Neural crest cell (in vitro differentiated cells): ENCODE results near the gene TNFAIP8. TPM values are rescaled to one million over a fixed set of nuclear protein-coding genes. Genes with fewer than 3 reads are reported as not detected.

Source experiments
- DNase-seq: peaks from one replicate; pipeline ENCODE4 v3.0.0; 2021; ENCODE audit warnings: low read depth, mixed read lengths, low spot score
- H3K27ac Mint-ChIP-seq: one replicate; pipeline ENCODE4 v1.8.0; 2021; ENCODE audit warnings: mild to moderate bottlenecking, mixed read lengths; ENCODE audit not compliant: unreplicated experiment
- H3K27me3 Mint-ChIP-seq: 2 replicates; pipeline ENCODE4 v1.8.0; 2021; ENCODE audit warnings: low read depth, mild to moderate bottlenecking, mixed read lengths
- H3K36me3 Mint-ChIP-seq: 2 replicates; pipeline ENCODE4 v1.8.0; 2021; ENCODE audit warnings: low read depth, mild to moderate bottlenecking, mixed read lengths
- H3K4me1 Mint-ChIP-seq: 2 replicates; pipeline ENCODE4 v1.8.0; 2021; ENCODE audit warnings: mixed read lengths
- H3K4me3 Mint-ChIP-seq: one replicate; pipeline ENCODE4 v1.8.0; 2021; ENCODE audit warnings: mild to moderate bottlenecking, mixed read lengths
- H3K9me3 Mint-ChIP-seq: 2 replicates; pipeline ENCODE4 v1.8.0; 2021; ENCODE audit warnings: mixed read lengths
- CTCF ChIP-seq: fragments of 200-600 bp; sonication (generic); conservative IDR thresholded peaks from 2 replicates; pipeline ENCODE4 v1.5.0; 2021; ENCODE audit warnings: antibody characterized with exemption, mild to moderate bottlenecking
- total RNA-seq: library from RNA; stranded (reverse); gene quantifications from 2 replicates; pipeline ENCODE4 v1.2.1, GENCODE V29; 2021

The TNFAIP8 gene
- total RNA-seq, 1 donor from 2014 or later = 8.6 TPM

DNA sequence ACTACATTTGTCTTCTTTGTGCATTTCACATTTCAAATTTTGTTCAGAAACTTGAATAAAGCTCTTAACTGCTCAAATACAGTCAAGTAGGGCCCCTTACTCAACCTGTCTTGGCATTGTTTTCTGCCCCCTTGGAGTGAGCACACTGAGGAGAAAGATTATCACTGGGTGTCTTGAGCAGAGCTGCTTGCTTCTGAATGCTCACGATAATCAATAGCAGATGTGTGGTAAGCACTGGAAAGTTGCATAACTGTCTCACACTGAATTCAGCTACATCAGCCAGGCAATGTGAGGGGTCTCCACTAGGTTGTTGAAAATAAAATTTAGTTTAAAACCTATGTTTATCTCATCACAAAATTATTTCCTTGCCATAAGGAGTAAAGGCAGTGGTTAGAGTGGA, 7.8 kb upstream of the TNFAIP8 start:
- no peak for TF ChIP-seq CTCF
- Mint-ChIP-seq H3K9me3 (no peaks in the 10 kb centered on the region), H3K27ac (no peak overlapping the region), H3K4me3 (no peak overlapping the region), H3K27me3 (peaks cover 4% of the 10 kb centered on the region), H3K36me3 (no peaks in the 10 kb centered on the region), H3K4me1 (peaks cover 12% of the 10 kb centered on the region)
- no peak for DNase-seq

DNA sequence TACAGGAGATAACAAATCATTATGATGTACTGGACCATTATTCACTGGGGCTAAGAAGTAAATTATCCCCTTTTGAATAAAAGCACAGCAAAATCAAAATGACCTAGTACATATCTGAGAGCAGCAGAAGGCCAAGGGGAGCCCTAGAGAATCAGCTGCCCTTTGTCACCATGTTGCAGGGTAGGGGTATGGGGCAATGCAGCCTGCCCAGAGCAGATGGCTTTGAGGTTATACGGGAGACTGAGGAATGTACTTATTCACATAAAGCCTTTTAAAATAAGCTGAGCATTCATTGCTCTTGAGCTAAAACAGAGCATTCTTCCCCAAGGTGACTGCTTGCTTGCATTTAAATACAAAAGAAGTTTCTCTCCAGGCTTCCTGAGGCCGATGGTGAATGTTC, 2.6 kb upstream of the TNFAIP8 start:
- peaks cover 20% of the 10 kb centered on the region for H3K4me1 Mint-ChIP-seq

DNA sequence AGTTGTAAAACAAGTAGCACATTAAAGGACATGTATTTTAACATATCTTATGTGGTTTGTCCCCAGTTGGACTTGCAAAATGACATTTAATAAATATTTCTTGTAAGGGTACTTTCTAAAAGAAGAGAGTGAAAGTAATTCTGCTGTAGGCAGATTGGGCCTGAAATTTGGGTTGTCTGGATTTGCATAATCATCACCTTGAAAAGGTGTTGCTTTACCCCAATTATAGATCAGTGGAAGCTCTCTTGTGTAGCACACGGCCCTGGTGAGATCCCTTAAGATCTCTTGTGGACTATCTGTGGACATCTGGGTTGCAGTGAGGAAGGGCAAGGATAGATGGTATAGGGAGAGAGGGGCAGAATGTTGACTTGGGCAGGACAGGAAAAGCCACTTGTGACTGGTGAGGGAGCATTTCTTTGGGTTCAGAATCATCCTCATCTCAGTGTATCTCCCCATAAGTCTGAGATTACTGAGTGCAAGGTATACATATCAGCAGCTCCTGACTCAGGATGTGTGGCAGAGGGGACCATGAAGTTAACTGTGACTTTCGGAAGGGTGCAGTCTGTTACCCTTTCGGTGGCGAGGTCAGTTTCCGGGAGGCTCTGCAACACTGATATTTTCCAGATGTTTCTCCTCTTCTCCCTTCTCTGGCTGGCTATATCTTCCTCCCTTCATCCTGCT, 2.0 kb upstream of the TNFAIP8 start:
- H3K27me3 Mint-ChIP-seq = peaks cover 58% of the 10 kb centered on the region
- H3K36me3 Mint-ChIP-seq = no peaks in the 10 kb centered on the region
- H3K4me3 Mint-ChIP-seq = peak overlapping the region; percentile 39
- no peak for DNase-seq
- no peak overlapping the region for H3K27ac Mint-ChIP-seq
- peaks cover 18% of the 10 kb centered on the region for H3K4me1 Mint-ChIP-seq
- H3K9me3 Mint-ChIP-seq = no peaks in the 10 kb centered on the region
- TF ChIP-seq CTCF = no peak

More for the DNA sequence above, 2.6 kb upstream of the TNFAIP8 start:
- no peaks in the 10 kb centered on the region for H3K36me3 Mint-ChIP-seq
- no peak overlapping the region for H3K4me3 Mint-ChIP-seq
- no peaks in the 10 kb centered on the region for H3K9me3 Mint-ChIP-seq
- TF ChIP-seq CTCF = no peak
- no peak for DNase-seq
- peaks cover 53% of the 10 kb centered on the region for H3K27me3 Mint-ChIP-seq
- no peak overlapping the region for H3K27ac Mint-ChIP-seq

- Mint-ChIP-seq H3K4me1 (peaks cover 18% of the 10 kb centered on the region), H3K4me3 (peak overlapping the region; percentile 39), H3K27me3 (peaks cover 63% of the 10 kb centered on the region), H3K9me3 (no peaks in the 10 kb centered on the region), H3K27ac (no peak overlapping the region), H3K36me3 (no peaks in the 10 kb centered on the region)
- no peak for DNase-seq
- TF ChIP-seq CTCF = no peak
Observed at GRCh38 chr5:119354537-119355243, 1.1 kb upstream of the TNFAIP8 start.

DNA sequence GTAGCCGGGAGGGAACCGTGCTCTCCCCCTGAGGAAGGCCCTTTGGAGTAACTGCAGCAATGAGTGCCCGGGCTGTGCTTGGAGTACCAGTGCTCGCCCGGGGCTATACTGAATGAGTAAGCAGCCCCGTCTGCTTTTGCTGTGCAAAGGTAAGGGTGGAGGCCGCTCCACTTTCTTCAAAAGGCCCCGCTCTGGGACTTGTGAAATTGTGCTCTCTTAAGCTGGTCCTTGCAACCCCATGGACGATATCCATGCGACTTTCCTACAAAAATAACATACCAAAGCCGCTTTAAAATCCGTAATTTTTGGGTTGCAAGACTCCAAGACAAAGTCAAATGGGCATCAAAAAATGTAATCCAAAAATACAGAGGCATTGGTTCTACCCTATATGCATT, 578 bp upstream of the TNFAIP8 start:
- no peak overlapping the region for H3K27ac Mint-ChIP-seq
- H3K9me3 Mint-ChIP-seq = no peaks in the 10 kb centered on the region
- H3K36me3 Mint-ChIP-seq = no peaks in the 10 kb centered on the region
- H3K27me3 Mint-ChIP-seq = peaks cover 63% of the 10 kb centered on the region
- no peak for TF ChIP-seq CTCF
- DNase-seq = no peak
- H3K4me3 Mint-ChIP-seq = peak overlapping the region; percentile 89
- H3K4me1 Mint-ChIP-seq = peaks cover 18% of the 10 kb centered on the region
